SK-N-SH treated with all-trans-retinoic acid at 6 μM for 48 hours (cell line): Measurements from ENCODE around the gene SCAMP1.

Source experiments
- ATAC-seq: fragments of 200-7000 bp; cut with Tn5 transposase; 3 replicates; pipeline ENCODE4 v1.9.1; 2020; ENCODE audit warnings: mild to moderate bottlenecking, moderate library complexity
- ARNTL ChIP-seq: fragments of 450-650 bp; formaldehyde crosslinking; IDR thresholded peaks from 2 replicates; pipeline ENCODE4 v1.5.0; 2020; ENCODE audit warnings: low read depth, mild to moderate bottlenecking, moderate library complexity, borderline replicate concordance
- BACH2 ChIP-seq: fragments of 250-450 bp; sonication (Bioruptor Pico); IDR thresholded peaks from 2 replicates; pipeline ENCODE4 v1.9.0; 2021; ENCODE audit warnings: mild to moderate bottlenecking, borderline replicate concordance
- CREB5 ChIP-seq: fragments of 250-450 bp; sonication (Bioruptor Pico); IDR thresholded peaks from 2 replicates; pipeline ENCODE4 v1.5.1; 2020; ENCODE audit warnings: low read depth, mild to moderate bottlenecking, moderate library complexity
- CSDC2 ChIP-seq: fragments of 250-450 bp; sonication (Bioruptor Pico); IDR thresholded peaks from 2 replicates; pipeline ENCODE4 v1.5.0; 2020; ENCODE audit warnings: mild to moderate bottlenecking, moderate library complexity
- CSRNP3 ChIP-seq: fragments of 250-450 bp; sonication (Bioruptor Pico); IDR thresholded peaks from 2 replicates; pipeline ENCODE4 v1.5.1; 2021; ENCODE audit warnings: mild to moderate bottlenecking, moderate library complexity
- ESRRG ChIP-seq: fragments of 250-450 bp; sonication (Bioruptor Pico); IDR thresholded peaks from 2 replicates; pipeline ENCODE4 v1.6.1; 2021; ENCODE audit warnings: mild to moderate bottlenecking
- GLIS3 ChIP-seq: fragments of 250-450 bp; sonication (Bioruptor Pico); IDR thresholded peaks from 2 replicates; pipeline ENCODE4 v1.5.0; 2020; ENCODE audit warnings: mild to moderate bottlenecking, moderate library complexity
- ISL1 ChIP-seq: fragments of 250-450 bp; sonication (Bioruptor Pico); IDR thresholded peaks from 2 replicates; pipeline ENCODE4 v2.1.2; 2022; ENCODE audit warnings: mild to moderate bottlenecking, moderate library complexity
- OSR1 ChIP-seq: fragments of 250-450 bp; sonication (Bioruptor Pico); IDR thresholded peaks from 2 replicates; pipeline ENCODE4 v1.8.0; 2022; ENCODE audit warnings: moderate library complexity, mild to moderate bottlenecking, inconsistent platforms
- PATZ1 ChIP-seq: fragments of 250-450 bp; sonication (Bioruptor Pico); IDR thresholded peaks from 2 replicates; pipeline ENCODE4 v1.8.0; 2020; ENCODE audit warnings: mild to moderate bottlenecking, moderate library complexity, borderline replicate concordance
- POU6F1 ChIP-seq: fragments of 250-450 bp; sonication (Bioruptor Pico); IDR thresholded peaks from 2 replicates; pipeline ENCODE4 v1.8.0; 2021; ENCODE audit warnings: low read depth, mild to moderate bottlenecking, moderate library complexity, borderline replicate concordance
- PPARA ChIP-seq: fragments of 250-450 bp; sonication (Bioruptor Pico); IDR thresholded peaks from 2 replicates; pipeline ENCODE4 v1.5.0; 2020; ENCODE audit warnings: mild to moderate bottlenecking, borderline replicate concordance
- RARB ChIP-seq: fragments of 250-450 bp; sonication (Bioruptor Pico); IDR thresholded peaks from 2 replicates; pipeline ENCODE4 v1.8.0; 2021; ENCODE audit warnings: mild to moderate bottlenecking, moderate library complexity
- SNAI2 ChIP-seq: fragments of 250-450 bp; sonication (Bioruptor Pico); IDR thresholded peaks from 2 replicates; pipeline ENCODE4 v1.5.0; 2020; ENCODE audit warnings: mild to moderate bottlenecking, moderate library complexity
- TCF4 ChIP-seq: fragments of 250-450 bp; sonication (Bioruptor Pico); IDR thresholded peaks from 2 replicates; pipeline ENCODE4 v1.8.0; 2021; ENCODE audit warnings: mild to moderate bottlenecking, moderate library complexity, borderline replicate concordance
- TOX ChIP-seq: fragments of 250-450 bp; sonication (Bioruptor Pico); IDR thresholded peaks from 2 replicates; pipeline ENCODE4 v1.8.0; 2021; ENCODE audit warnings: mild to moderate bottlenecking, moderate library complexity, borderline replicate concordance
- TSHZ2 ChIP-seq: fragments of 250-450 bp; sonication (Bioruptor Pico); IDR thresholded peaks from 2 replicates; pipeline ENCODE4 v1.5.0; 2020; ENCODE audit warnings: mild to moderate bottlenecking, moderate library complexity
- ZFP3 ChIP-seq: fragments of 250-450 bp; sonication (Bioruptor Pico); IDR thresholded peaks from 2 replicates; pipeline ENCODE4 v1.5.0; 2020; ENCODE audit warnings: mild to moderate bottlenecking, moderate library complexity
- ZFP30 ChIP-seq: fragments of 450-650 bp; formaldehyde crosslinking; IDR thresholded peaks from 2 replicates; pipeline ENCODE4 v1.5.0; 2022; ENCODE audit warnings: mild to moderate bottlenecking, moderate library complexity
- ZNF565 ChIP-seq: fragments of 450-650 bp; formaldehyde crosslinking; conservative IDR thresholded peaks from 2 replicates; pipeline ENCODE4 v1.5.0; 2020; ENCODE audit warnings: low read depth, mild to moderate bottlenecking, moderate library complexity
- ZNF70 ChIP-seq: fragments of 450-650 bp; formaldehyde crosslinking; IDR thresholded peaks from 2 replicates; pipeline ENCODE4 v1.5.0; 2020; ENCODE audit warnings: mild to moderate bottlenecking, moderate library complexity
- ZNF8 ChIP-seq: fragments of 450-650 bp; formaldehyde crosslinking; IDR thresholded peaks from 2 replicates; pipeline ENCODE4 v1.5.0; 2020; ENCODE audit warnings: mild to moderate bottlenecking, moderate library complexity

Gene SCAMP1

GRCh38 chr5:78515670-78516069, 155.3 kb downstream of the SCAMP1 start:
- TF ChIP-seq GLIS3 (CRISPR knock-in tag), result no peak
- TF ChIP-seq CSRNP3 (CRISPR knock-in tag), result no peak
- no peak for TF ChIP-seq ISL1 (CRISPR knock-in tag)
- no peak for TF ChIP-seq BACH2
- TF ChIP-seq ZNF8, result no peak
- TF ChIP-seq CSDC2 (CRISPR knock-in tag), result no peak
- no peak for TF ChIP-seq RARB (CRISPR knock-in tag)
- no peak for TF ChIP-seq CREB5 (CRISPR knock-in tag)
- TF ChIP-seq ESRRG (CRISPR knock-in tag), result no peak
- no peak for TF ChIP-seq SNAI2 (CRISPR knock-in tag)
- TF ChIP-seq POU6F1 (CRISPR knock-in tag), result no peak
- no peak for TF ChIP-seq ZNF565 (CRISPR knock-in tag)
- no peak for TF ChIP-seq PPARA (CRISPR knock-in tag)
- no peak for TF ChIP-seq TOX (CRISPR knock-in tag)
- ATAC-seq, result no peak

GRCh38 chr5:78518365-78519197, 158.2 kb downstream of the SCAMP1 start:
- TF ChIP-seq CREB5 (CRISPR knock-in tag), result peak; percentile 55; the same call in 1 of the 2 replicates
- TF ChIP-seq GLIS3 (CRISPR knock-in tag), result no peak
- TF ChIP-seq ARNTL, result no peak
- ATAC-seq, result peak; percentile 98

GRCh38 chr5:78519198-78519941, 159.0 kb downstream of the SCAMP1 start:
- TF ChIP-seq TOX (CRISPR knock-in tag) (no peak), ARNTL (no peak), RARB (CRISPR knock-in tag) (no peak), POU6F1 (CRISPR knock-in tag) (no peak), ZNF8 (no peak), ZNF70 (no peak), BACH2 (no peak), OSR1 (no peak), ESRRG (CRISPR knock-in tag) (no peak), TCF4 (no peak), ZFP3 (CRISPR knock-in tag) (no peak), PATZ1 (no peak), TSHZ2 (CRISPR knock-in tag) (no peak), ZFP30 (no peak), PPARA (CRISPR knock-in tag) (no peak)
- ATAC-seq, result peak; percentile 42
